Gastrocnemius medialis (tissue), 4 donors: ENCODE results near the gene REEP1.

Experiments used
- CTCF ChIP-seq, 5 experiments: fragments of 450-650 bp in 3 of 5; fragments of 200-600 bp in 2 of 5; sonication (generic) in 2 of 5; IDR thresholded peaks in 4 of 5; conservative IDR thresholded peaks in 1 of 5; 1 replicate in 4 of 5; 2 replicates in 1 of 5; pipeline ENCODE4 v1.5.1; 2016 to 2019; ENCODE audit warnings: antibody characterized with exemption in 5 of 5, mild to moderate bottlenecking in 3 of 5, moderate library complexity in 3 of 5
- POLR2A ChIP-seq, 2 donors: fragments of 450-650 bp; IDR thresholded peaks; one replicate each; pipeline ENCODE4 v1.6.1; 2017; ENCODE audit warnings: antibody characterized with exemption in 2 of 2, mild to moderate bottlenecking in 2 of 2, moderate library complexity in 2 of 2

DNA sequence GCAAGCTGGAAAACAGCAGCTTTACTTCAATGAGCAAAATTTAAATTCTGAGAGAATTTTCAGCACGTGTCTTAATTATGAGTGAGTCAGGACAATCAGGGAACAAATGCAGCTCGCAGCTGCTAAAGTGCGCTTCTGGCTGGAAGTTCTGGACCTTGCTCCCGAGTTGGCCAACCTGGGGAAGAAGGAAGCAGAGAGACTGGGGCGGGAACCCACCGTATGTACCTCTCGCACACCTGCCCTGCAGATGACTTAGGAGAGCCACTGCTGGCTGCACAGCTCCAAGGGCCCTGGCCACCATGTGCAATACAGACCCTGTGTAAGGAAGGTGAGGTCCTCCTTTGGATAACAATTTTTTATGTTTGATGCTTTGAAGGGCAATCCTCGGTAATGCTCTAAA lies 42.4 kb downstream of the REEP1 start:
- TF ChIP-seq CTCF (IDR thresholded peaks at IDR 0.05 in 4 of 5, conservative IDR thresholded peaks at IDR 0.05 in 1 of 5) (no peak), POLR2A (IDR thresholded peaks at IDR 0.05) (no peak)
